ENCODE data around the gene STUM. TPM values are rescaled to one million over a fixed set of nuclear protein-coding genes. Genes with fewer than 3 reads are reported as not detected.

The STUM gene
- total RNA-seq: 1 to 10 TPM in 1 of 2 donors, under 1 TPM in 1; 0.33 to 7.9 TPM

GRCh38 chr1:226548256-226549093 lies at the start of gene STUM:
Gene STUM (plus strand): TSS chr1:226548764. CDS start chr1:226548905, 141 bp downstream.

Other genes with a start within 250 kb of the STUM start
- 1 to 10 TPM; 4.8 to 9.3 TPM for gene LIN9, start 239.6 kb upstream of the STUM start, total RNA-seq
- gene PARP1, start 140.7 kb upstream of the STUM start, total RNA-seq: 100 to 1,000 TPM; 124 to 125 TPM
- 100 to 1,000 TPM; 103 to 147 TPM for gene ITPKB, start 190.5 kb downstream of the STUM start, total RNA-seq